ENCODE data around the gene ALX3.
"Not testable (repeated sequence)": the region's sequence is repeated elsewhere in the genome, so short reads cannot be mapped to it uniquely, and the experiment has no call there.

The ALX3 gene

GRCh38 chr1:110083866-110084226 lies 13.4 kb upstream of the ALX3 start:
- no peak for DNase-seq (ENCODE audit: low read depth)
- TF ChIP-seq, protein P1, sequence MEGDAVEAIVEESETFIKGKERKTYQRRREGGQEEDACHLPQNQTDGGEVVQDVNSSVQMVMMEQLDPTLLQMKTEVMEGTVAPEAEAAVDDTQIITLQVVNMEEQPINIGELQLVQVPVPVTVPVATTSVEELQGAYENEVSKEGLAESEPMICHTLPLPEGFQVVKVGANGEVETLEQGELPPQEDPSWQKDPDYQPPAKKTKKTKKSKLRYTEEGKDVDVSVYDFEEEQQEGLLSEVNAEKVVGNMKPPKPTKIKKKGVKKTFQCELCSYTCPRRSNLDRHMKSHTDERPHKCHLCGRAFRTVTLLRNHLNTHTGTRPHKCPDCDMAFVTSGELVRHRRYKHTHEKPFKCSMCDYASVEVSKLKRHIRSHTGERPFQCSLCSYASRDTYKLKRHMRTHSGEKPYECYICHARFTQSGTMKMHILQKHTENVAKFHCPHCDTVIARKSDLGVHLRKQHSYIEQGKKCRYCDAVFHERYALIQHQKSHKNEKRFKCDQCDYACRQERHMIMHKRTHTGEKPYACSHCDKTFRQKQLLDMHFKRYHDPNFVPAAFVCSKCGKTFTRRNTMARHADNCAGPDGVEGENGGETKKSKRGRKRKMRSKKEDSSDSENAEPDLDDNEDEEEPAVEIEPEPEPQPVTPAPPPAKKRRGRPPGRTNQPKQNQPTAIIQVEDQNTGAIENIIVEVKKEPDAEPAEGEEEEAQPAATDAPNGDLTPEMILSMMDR (conservative IDR thresholded peaks at IDR 0.05; ENCODE audit: low read depth, low read length) = no peak

GRCh38 chr1:110083061-110083865 lies 12.8 kb upstream of the ALX3 start:
- TF ChIP-seq, protein P1 (conservative IDR thresholded peaks at IDR 0.05; ENCODE audit: low read depth, low read length) = no peak
- no peak overlapping the region for H3K4me3 ChIP-seq (ENCODE audit: low read depth, low read length)
- no peak for DNase-seq (ENCODE audit: low read depth)

More at GRCh38 chr1:110083866-110084226, 13.4 kb upstream of the ALX3 start:
- peak overlapping the region; percentile 18 for H3K4me3 ChIP-seq (ENCODE audit: low read depth, low read length)

GRCh38 chr1:110082477-110082876 lies 12.0 kb upstream of the ALX3 start:
- no peak overlapping the region for H3K4me3 ChIP-seq (ENCODE audit: low read depth, low read length)
- DNase-seq (ENCODE audit: low read depth) = no peak
- TF ChIP-seq, protein P1 (conservative IDR thresholded peaks at IDR 0.05; ENCODE audit: low read depth, low read length) = no peak

DNA sequence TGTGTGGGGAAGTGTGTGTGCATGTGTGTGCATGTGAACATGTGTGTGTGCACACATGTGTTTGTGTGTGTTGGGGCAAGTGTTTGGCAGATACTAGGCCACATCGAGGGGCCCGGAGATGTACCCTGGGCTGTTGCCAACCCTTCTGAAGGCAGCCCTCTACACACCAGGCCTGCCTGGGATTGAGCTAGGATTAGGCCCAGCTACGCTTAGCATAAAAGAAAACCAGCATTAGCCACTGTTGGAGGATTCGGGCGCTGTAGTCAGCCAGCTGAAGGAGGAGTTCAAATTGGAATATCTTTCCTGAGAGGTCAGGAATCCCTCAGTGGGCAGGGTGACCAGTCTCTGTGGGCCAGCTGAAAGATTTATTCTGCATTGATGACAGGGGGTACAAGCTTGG lies 10.6 kb upstream of the ALX3 start:
- TF ChIP-seq, protein P1 (conservative IDR thresholded peaks at IDR 0.05; ENCODE audit: low read depth, low read length) = no peak
- no peak for DNase-seq (ENCODE audit: low read depth)

DNA sequence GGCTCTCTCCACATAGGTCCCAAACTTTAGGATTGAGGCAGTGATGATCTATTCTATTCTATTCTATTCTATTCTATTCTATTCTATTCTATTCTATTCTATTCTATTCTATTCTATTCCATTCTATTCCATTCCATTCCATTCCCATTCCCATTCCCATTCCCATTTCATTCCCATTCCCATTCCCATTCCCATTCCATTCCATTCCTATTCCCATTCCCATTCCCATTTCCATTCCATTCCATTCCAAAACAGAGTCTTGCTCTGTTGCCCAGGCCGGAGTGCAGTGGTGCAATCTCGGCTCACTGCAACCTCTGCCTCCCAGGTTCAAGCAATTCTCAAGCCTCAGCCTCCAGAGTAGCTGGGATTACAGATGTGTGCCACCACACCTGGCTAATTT lies 9.5 kb upstream of the ALX3 start:
- not testable (repeated sequence) for H3K4me3 ChIP-seq (ENCODE audit: low read depth, low read length); DNase-seq (ENCODE audit: low read depth)

More for the DNA sequence above, 10.6 kb upstream of the ALX3 start:
- H3K4me3 ChIP-seq (ENCODE audit: low read depth, low read length) = no peak overlapping the region

- no peak for DNase-seq (ENCODE audit: low read depth)
- TF ChIP-seq, protein P1 (conservative IDR thresholded peaks at IDR 0.05; ENCODE audit: low read depth, low read length) = no peak
- H3K4me3 ChIP-seq (ENCODE audit: low read depth, low read length) = no peak overlapping the region
Observed at GRCh38 chr1:110076789-110077500, 6.5 kb upstream of the ALX3 start.

DNA sequence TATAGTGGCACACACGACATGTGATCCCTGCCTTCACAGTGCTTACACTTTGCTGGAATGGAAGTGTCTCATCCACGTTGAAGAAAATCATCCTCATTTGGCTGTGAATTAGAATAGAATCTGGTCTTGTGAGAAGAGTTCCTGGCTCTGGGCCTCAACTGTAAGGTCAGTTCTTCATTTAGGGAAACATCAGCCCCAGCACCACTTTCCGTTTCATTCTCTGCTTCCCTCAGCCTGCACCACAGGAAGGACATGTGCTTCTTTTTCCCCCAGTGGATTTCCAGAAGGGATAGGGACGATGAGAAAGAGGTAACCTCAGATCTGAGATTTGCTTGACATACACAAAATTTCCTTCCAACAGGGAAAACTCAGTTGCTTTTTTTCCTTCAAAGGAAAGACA lies 3.7 kb upstream of the ALX3 start:
- TF ChIP-seq, protein P1 (conservative IDR thresholded peaks at IDR 0.05; ENCODE audit: low read depth, low read length) = no peak
- no peak for DNase-seq (ENCODE audit: low read depth)
- no peak overlapping the region for H3K4me3 ChIP-seq (ENCODE audit: low read depth, low read length)
